Skeletal muscle tissue (tissue), 4 donors: ENCODE results near the gene PRSS22. TPM values are rescaled to one million over a fixed set of nuclear protein-coding genes. Genes with fewer than 3 reads are reported as not detected.

Experiments used
- H3K27ac ChIP-seq: one replicate; pipeline ENCODE4 v1.7.0; 2013; ENCODE audit warnings: mild to moderate bottlenecking, low read depth, low read length, inconsistent platforms
- H3K27me3 ChIP-seq, 3 donors: one replicate each; pipeline ENCODE4 v1.7.0; 2013; ENCODE audit warnings: low read length in 3 of 3; ENCODE audit not compliant: control insufficient read depth in 3 of 3, insufficient read depth in 3 of 3
- H3K36me3 ChIP-seq, 3 donors: one replicate each; pipeline ENCODE4 v1.7.0; 2013; ENCODE audit warnings: low read length in 3 of 3; ENCODE audit not compliant: control insufficient read depth in 3 of 3, insufficient read depth in 3 of 3
- H3K4me1 ChIP-seq, 3 donors: one replicate each; pipeline ENCODE4 v1.7.0; 2013; ENCODE audit warnings: low read length in 3 of 3, mild to moderate bottlenecking in 3 of 3; ENCODE audit not compliant: control insufficient read depth in 3 of 3, insufficient read depth in 3 of 3
- H3K4me3 ChIP-seq, 3 donors: one replicate each; pipeline ENCODE4 v1.7.0; 2013; ENCODE audit warnings: low read length in 3 of 3
- H3K9ac ChIP-seq, 3 donors: one replicate each; pipeline ENCODE4 v1.7.0; 2013; ENCODE audit warnings: low read length in 3 of 3, mild to moderate bottlenecking in 3 of 3, moderate library complexity in 2 of 3, low read depth in 1 of 3
- H3K9me3 ChIP-seq, 3 donors: one replicate each; pipeline ENCODE4 v1.7.0; 2013; ENCODE audit warnings: low read length in 3 of 3; ENCODE audit not compliant: control insufficient read depth in 3 of 3
- total RNA-seq: library from RNA; depleted of rRNA; stranded (reverse); fragments of >200 nt; gene quantifications from one replicate; pipeline ENCODE4 v1.2.3, GENCODE V29; 2014
- donor health status: Osteomylitis.

The PRSS22 gene
- total RNA-seq, 1 donor from 2014 or later, result not detected

GRCh38 chr16:2899564-2900072 is 41.6 kb upstream of the PRSS22 start:
- Histone ChIP-seq H3K9ac (no peak overlapping the region), H3K9me3 (no peaks in the 10 kb centered on the region), H3K36me3 (peaks cover 0 to 21% (median 4%) of the 10 kb centered on the region in 3 donors), H3K27me3 (no peaks in the 10 kb centered on the region), H3K27ac (no peak overlapping the region), H3K4me1 (peaks cover 5 to 9% (median 8%) of the 10 kb centered on the region in 3 donors), H3K4me3 (no peak overlapping the region)

GRCh38 chr16:2898831-2899563 is 41.0 kb upstream of the PRSS22 start:
- H3K27me3 ChIP-seq, result no peaks in the 10 kb centered on the region
- H3K4me3 ChIP-seq, result no peak overlapping the region
- H3K9me3 ChIP-seq, result no peaks in the 10 kb centered on the region
- peaks cover 4 to 5% (median 5%) of the 10 kb centered on the region in 3 donors for H3K4me1 ChIP-seq
- no peak overlapping the region for H3K27ac ChIP-seq
- H3K9ac ChIP-seq, result peak overlapping the region in 1 of 3 donors; percentile 3
- peaks cover 0 to 21% (median 4%) of the 10 kb centered on the region in 3 donors for H3K36me3 ChIP-seq

DNA sequence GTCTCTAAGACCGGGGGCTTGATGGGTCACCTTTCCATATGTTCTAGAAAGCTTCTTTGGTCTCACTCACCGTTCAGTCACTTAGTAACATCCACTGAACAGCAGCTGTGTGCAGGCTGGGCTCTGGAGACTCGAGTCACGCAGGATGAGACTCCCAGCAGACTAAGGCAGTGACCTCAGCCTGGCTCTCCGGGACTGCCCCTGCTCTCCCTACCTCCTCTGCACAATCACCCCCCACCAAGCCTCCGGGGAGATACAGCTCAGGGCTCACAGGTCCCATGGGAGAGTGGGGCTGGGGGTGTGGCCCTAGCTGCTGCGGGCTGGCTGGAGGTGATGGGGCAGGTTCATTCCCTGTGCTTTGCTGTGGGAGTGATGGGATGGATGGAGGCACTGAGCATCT is 39.1 kb upstream of the PRSS22 start:
- H3K36me3 ChIP-seq, result peaks cover 0 to 21% (median 4%) of the 10 kb centered on the region in 3 donors
- no peak overlapping the region for H3K9ac ChIP-seq
- H3K9me3 ChIP-seq, result no peaks in the 10 kb centered on the region
- no peaks in the 10 kb centered on the region for H3K27me3 ChIP-seq
- H3K4me1 ChIP-seq, result no peaks in the 10 kb centered on the region
- H3K27ac ChIP-seq, result no peak overlapping the region
- no peak overlapping the region for H3K4me3 ChIP-seq

GRCh38 chr16:2896480-2897010 is 38.6 kb upstream of the PRSS22 start:
- H3K9ac ChIP-seq, result no peak overlapping the region
- no peaks in the 10 kb centered on the region for H3K4me1 ChIP-seq
- H3K9me3 ChIP-seq, result no peaks in the 10 kb centered on the region
- H3K27ac ChIP-seq, result no peak overlapping the region
- no peaks in the 10 kb centered on the region for H3K27me3 ChIP-seq
- peaks cover 0 to 21% (median 4%) of the 10 kb centered on the region in 3 donors for H3K36me3 ChIP-seq
- no peak overlapping the region for H3K4me3 ChIP-seq

- Histone ChIP-seq H3K36me3 (peaks cover 0 to 21% (median 4%) of the 10 kb centered on the region in 3 donors), H3K27ac (no peak overlapping the region), H3K9ac (no peak overlapping the region), H3K9me3 (no peaks in the 10 kb centered on the region), H3K27me3 (no peaks in the 10 kb centered on the region), H3K4me1 (peaks cover 2 to 3% (median 2%) of the 10 kb centered on the region in 3 donors), H3K4me3 (no peak overlapping the region)
Measured at GRCh38 chr16:2895813-2896212, 37.8 kb upstream of the PRSS22 start.

GRCh38 chr16:2894231-2894630 is 36.3 kb upstream of the PRSS22 start:
- H3K9me3 ChIP-seq, result no peaks in the 10 kb centered on the region
- no peaks in the 10 kb centered on the region for H3K27me3 ChIP-seq
- no peak overlapping the region for H3K9ac ChIP-seq
- H3K36me3 ChIP-seq, result peaks cover 0 to 21% (median 4%) of the 10 kb centered on the region in 3 donors
- H3K4me1 ChIP-seq, result peaks cover 2 to 5% (median 3%) of the 10 kb centered on the region in 3 donors
- no peak overlapping the region for H3K4me3 ChIP-seq
- no peak overlapping the region for H3K27ac ChIP-seq

- H3K36me3 ChIP-seq, result no peaks in the 10 kb centered on the region
- H3K9ac ChIP-seq, result peak overlapping the region; percentile 79 to 92 (median 90)
- H3K4me3 ChIP-seq, result peak overlapping the region; percentile 89 to 94 (median 91)
- H3K27me3 ChIP-seq, result no peaks in the 10 kb centered on the region
- peak overlapping the region; percentile 89 for H3K27ac ChIP-seq
- H3K4me1 ChIP-seq, result peaks cover 7 to 9% (median 7%) of the 10 kb centered on the region in 3 donors
- no peaks in the 10 kb centered on the region for H3K9me3 ChIP-seq
Measured at GRCh38 chr16:2884041-2884451, 26.1 kb upstream of the PRSS22 start.

- H3K4me1 ChIP-seq, result peaks cover 7 to 9% (median 7%) of the 10 kb centered on the region in 3 donors
Measured at GRCh38 chr16:2883458-2883908, 25.5 kb upstream of the PRSS22 start.

DNA sequence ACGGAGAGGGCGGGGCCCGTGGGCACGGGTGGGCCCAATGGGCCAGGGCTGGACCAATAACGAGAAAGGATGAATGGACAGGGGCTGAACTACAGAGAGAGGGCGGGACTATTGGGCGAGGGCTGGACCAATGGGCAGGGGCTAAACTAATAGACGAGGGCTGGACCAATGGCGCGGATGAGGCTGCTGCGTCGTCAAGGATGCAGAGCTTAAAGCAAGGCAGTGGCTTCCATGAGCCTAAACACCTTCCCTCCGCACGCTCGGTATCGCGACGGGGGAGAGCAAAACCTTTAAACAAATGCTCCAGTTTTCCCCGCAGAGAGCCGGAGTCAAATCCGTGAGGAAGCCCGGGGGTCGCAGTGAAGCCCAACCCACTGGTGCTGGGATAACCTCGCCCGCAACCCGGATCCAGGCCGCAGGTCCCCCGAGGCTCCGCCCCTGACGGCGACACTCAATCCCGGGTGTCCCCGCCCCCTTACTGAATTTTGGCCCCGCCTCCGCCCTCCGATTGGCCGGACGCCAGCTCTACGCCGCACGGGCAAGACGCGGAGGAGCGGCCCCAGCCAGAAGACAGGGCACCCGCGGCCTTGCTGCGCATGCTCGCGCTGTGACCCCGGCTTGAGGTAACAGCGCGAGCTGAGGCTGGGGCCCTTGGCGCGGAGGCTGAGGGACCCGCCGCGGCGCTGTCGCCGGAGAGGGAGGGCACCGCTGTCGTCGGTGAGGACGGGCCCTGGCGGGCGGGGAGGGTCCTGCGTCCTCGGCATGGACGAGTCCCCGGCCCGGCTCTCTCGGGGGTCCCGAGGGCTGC is 24.9 kb upstream of the PRSS22 start, which contains the start of gene FLYWCH2:
TSS of gene FLYWCH2 (plus strand) at position 566 of the 808 bp plus-strand sequence. CDS start 13,235 bp downstream, outside the sequence.
- Histone ChIP-seq H3K9ac (peak within 1 kb of the TSS; percentile 79 to 92 (median 90)), H3K4me1 (peaks cover 7 to 9% (median 7%) of the 10 kb centered on the region in 3 donors), H3K27ac (peak within 1 kb of the TSS; percentile 89), H3K27me3 (no peaks in the 10 kb centered on the region), H3K36me3 (no peaks in the 10 kb centered on the region), H3K9me3 (no peaks in the 10 kb centered on the region), H3K4me3 (peak within 1 kb of the TSS; percentile 89 to 94 (median 91))

More at GRCh38 chr16:2883458-2883908, 25.5 kb upstream of the PRSS22 start:
- Histone ChIP-seq H3K27ac (peak overlapping the region; percentile 89), H3K4me3 (peak overlapping the region; percentile 89 to 94 (median 91)), H3K9ac (peak overlapping the region; percentile 79 to 92 (median 90)), H3K27me3 (no peaks in the 10 kb centered on the region), H3K9me3 (no peaks in the 10 kb centered on the region), H3K36me3 (no peaks in the 10 kb centered on the region)
